Measurements from ENCODE around the gene CAPN14. TPM values are rescaled to one million over a fixed set of nuclear protein-coding genes. Genes with fewer than 3 reads are reported as not detected.

CAPN14 gene
- total RNA-seq, 1 experiment from 2014 or later, result not detected

GRCh38 chr2:31131871-31132270 lies 85.4 kb downstream of the CAPN14 start (continued):
- TF ChIP-seq ZBTB33 (IDR thresholded peaks at IDR 0.05; ENCODE audit: extremely low read depth, insufficient replicate concordance, low read length) (no peak), SRF (IDR thresholded peaks at IDR 0.05; ENCODE audit: low read depth) (no peak), EGR1 (IDR thresholded peaks at IDR 0.05; ENCODE audit: low read depth) (no peak), ZFX (IDR thresholded peaks at IDR 0.05) (no peak), YY1 (IDR thresholded peaks at IDR 0.05; ENCODE audit: extremely low read depth, insufficient replicate concordance, low read depth, low read length) (no peak), CBX3 (IDR thresholded peaks at IDR 0.05; ENCODE audit: low read depth) (no peak), TCF7L2 (IDR thresholded peaks at IDR 0.05; ENCODE audit: borderline replicate concordance, extremely low read depth, insufficient read depth, insufficient read length) (no peak), ZNF274 (IDR thresholded peaks at IDR 0.05; ENCODE audit: low read depth, low read length) (no peak), JUND (IDR thresholded peaks at IDR 0.05) (no peak)

GRCh38 chr2:31129375-31130171 lies 87.7 kb downstream of the CAPN14 start:
- intact Hi-C loops (cut with micrococcal nuclease), result no loop called here
- CTCF ChIA-PET, result interaction anchor here (0.6 kb wide), 1 partner anchor 9 kb away, joined by 3 read pairs; the partner anchor contains the start of gene GALNT14
- TF ChIP-seq POLR2A (IDR thresholded peaks at IDR 0.05; ENCODE audit: borderline replicate concordance, extremely low read depth, insufficient read depth, insufficient read length) (no peak), MAX (IDR thresholded peaks at IDR 0.05) (no peak), SP1 (IDR thresholded peaks at IDR 0.05; ENCODE audit: low read depth) (no peak), ELF1 (IDR thresholded peaks at IDR 0.05; ENCODE audit: borderline replicate concordance, low read depth) (no peak), CTCF (IDR thresholded peaks at IDR 0.05 in 2 of 3, conservative IDR thresholded peaks at IDR 0.05 in 1 of 3; ENCODE audit: borderline replicate concordance in 1 of 3, insufficient read depth in 1 of 3, low read depth in 2 of 3, low read length in 2 of 3) (no peak), ATF3 (IDR thresholded peaks at IDR 0.05) (no peak), YY1 (IDR thresholded peaks at IDR 0.05; ENCODE audit: extremely low read depth, insufficient replicate concordance, low read depth, low read length) (no peak), JUND (IDR thresholded peaks at IDR 0.05) (no peak), CEBPB (IDR thresholded peaks at IDR 0.05; ENCODE audit: low read depth) (no peak), ZBTB33 (IDR thresholded peaks at IDR 0.05; ENCODE audit: extremely low read depth, insufficient replicate concordance, low read length) (no peak), SIN3A (IDR thresholded peaks at IDR 0.05; ENCODE audit: low read depth) (no peak), TCF7L2 (IDR thresholded peaks at IDR 0.05; ENCODE audit: borderline replicate concordance, extremely low read depth, insufficient read depth, insufficient read length) (no peak), RAD21 (IDR thresholded peaks at IDR 0.05; ENCODE audit: low read depth) (no peak)

More at GRCh38 chr2:31129375-31130171, 87.7 kb downstream of the CAPN14 start:
- Histone ChIP-seq H3K9me2 (ENCODE audit: insufficient read depth) (no peaks in the 10 kb centered on the region), H3K36me3 (ENCODE audit: control insufficient read depth in 1 of 2, insufficient read depth in 2 of 2, low read length in 2 of 2) (no peaks in the 10 kb centered on the region), H3K9me3 (ENCODE audit: control insufficient read depth in 1 of 2, insufficient read depth in 1 of 2, low read depth in 1 of 2, low read length in 2 of 2) (no peaks in the 10 kb centered on the region), H3K4me2 (ENCODE audit: low read length) (no peak overlapping the region), H3K27me3 (ENCODE audit: insufficient read depth, low read length) (no peaks in the 10 kb centered on the region), H3K9ac (ENCODE audit: low read length) (no peak overlapping the region), H3K4me3 (replicated peaks in 1 of 2; ENCODE audit: low read depth in 1 of 2, low read length in 2 of 2) (no peak overlapping the region), H3K79me2 (ENCODE audit: insufficient read depth, low read length) (peaks cover 26% of the 10 kb centered on the region; the same call in 1 of the 2 replicates), H3K27ac (ENCODE audit: low read depth, low read length) (no peak overlapping the region), H4K20me1 (ENCODE audit: insufficient read depth) (no peaks in the 10 kb centered on the region; the same call in none of the 2 replicates), H3K4me1 (ENCODE audit: control insufficient read depth in 1 of 2, insufficient read depth in 2 of 2, low read length in 2 of 2) (peaks cover 0 to 12% of the 10 kb centered on the region in 2 experiments; a peak in 1 of 4 replicates), H2AFZ (ENCODE audit: low read depth, low read length, poor library complexity, severe bottlenecking) (no peak overlapping the region)
- ChIA-PET RAD21 (ENCODE audit: low non-redundant PET in 1 of 2, low total read pairs in 2 of 2, uncharacterized antibody in 2 of 2, unreplicated experiment in 2 of 2) (no interaction called here), POLR2A (no interaction called here)
- ATAC-seq, result no peak
- DNase-seq (ENCODE audit: low read depth, low spot score), result no peak
- no TSS peak for BruUV-seq (replicated peaks)
